B cell (primary cell): ENCODE measurements around the gene MYO10.

Experiments used
- CTCF ChIP-seq: fragments of 200-600 bp; IDR thresholded peaks from one replicate; pipeline ENCODE4 v1.8.0; 2022; ENCODE audit warnings: antibody characterized with exemption, mild to moderate bottlenecking
- EZH2 ChIP-seq: IDR thresholded peaks from 2 replicates; pipeline ENCODE4 v1.6.1; 2012; ENCODE audit warnings: borderline replicate concordance, low read depth, mild to moderate bottlenecking, moderate library complexity, low read length; ENCODE audit not compliant: insufficient read depth, poor library complexity, severe bottlenecking

- TF ChIP-seq CTCF, result no peak
- TF ChIP-seq EZH2, result no peak
These were observed 141.7 kb downstream of the MYO10 start for GRCh38 chr5:16794269-16794913.
